Measurements from ENCODE around the gene ABCC5. TPM values are rescaled to one million over a fixed set of nuclear protein-coding genes. Genes with fewer than 3 reads are reported as not detected.
"Not testable (repeated sequence)": the region's sequence is repeated elsewhere in the genome, so short reads cannot be mapped to it uniquely, and the experiment has no call there.

The ABCC5 gene
- total RNA-seq, 1 experiment from 2014 or later = 9.4 TPM

- DNase-seq (ENCODE audit: extremely low read depth, low read depth) = peak; percentile 43
These were observed 643 bp downstream of the ABCC5 start for GRCh38 chr3:184016811-184017671.

GRCh38 chr3:184016169-184016570 is 1.5 kb downstream of the ABCC5 start:
- DNase-seq (ENCODE audit: extremely low read depth, low read depth) = no peak

- no peak for DNase-seq (ENCODE audit: extremely low read depth, low read depth)
These were observed 2.2 kb downstream of the ABCC5 start for GRCh38 chr3:184015381-184016019.

- DNase-seq (ENCODE audit: extremely low read depth, low read depth) = no peak
These were observed 5.5 kb downstream of the ABCC5 start for GRCh38 chr3:184011937-184012889.

- DNase-seq (ENCODE audit: extremely low read depth, low read depth) = no peak
These were observed 6.3 kb downstream of the ABCC5 start for GRCh38 chr3:184011230-184011876.

GRCh38 chr3:184008161-184008560 is 9.5 kb downstream of the ABCC5 start:
- no peak for DNase-seq (ENCODE audit: extremely low read depth, low read depth)

GRCh38 chr3:184007143-184007813 is 10.4 kb downstream of the ABCC5 start:
- not testable (repeated sequence) for DNase-seq (ENCODE audit: extremely low read depth, low read depth)

- peak; percentile 69 for DNase-seq (ENCODE audit: extremely low read depth, low read depth)
These were observed 11.7 kb downstream of the ABCC5 start for GRCh38 chr3:184005941-184006507.

GRCh38 chr3:184004476-184004875 is 13.2 kb downstream of the ABCC5 start:
- DNase-seq (ENCODE audit: extremely low read depth, low read depth) = no peak

GRCh38 chr3:184003187-184003967 is 14.3 kb downstream of the ABCC5 start:
- no peak for DNase-seq (ENCODE audit: extremely low read depth, low read depth)

- DNase-seq (ENCODE audit: extremely low read depth, low read depth) = no peak
These were observed 15.2 kb downstream of the ABCC5 start for GRCh38 chr3:184002469-184002868.

GRCh38 chr3:184001761-184002160 is 15.9 kb downstream of the ABCC5 start:
- no peak for DNase-seq (ENCODE audit: extremely low read depth, low read depth)

- no peak for DNase-seq (ENCODE audit: extremely low read depth, low read depth)
These were observed 26.3 kb downstream of the ABCC5 start for GRCh38 chr3:183991403-183991802.

GRCh38 chr3:183988216-183988790 is 29.4 kb downstream of the ABCC5 start:
- no peak for DNase-seq (ENCODE audit: extremely low read depth, low read depth)

GRCh38 chr3:183987000-183987600 is 30.6 kb downstream of the ABCC5 start:
- no peak for DNase-seq (ENCODE audit: extremely low read depth, low read depth)

GRCh38 chr3:183984749-183985729 is 32.6 kb downstream of the ABCC5 start:
- DNase-seq (ENCODE audit: extremely low read depth, low read depth) = no peak

Measured in NCI-H460 (cell line).